ENCODE results near the gene GRM4.
A peak's percentile ranks its signal among the peaks of the same experiment; 100 is the strongest.
"Not testable (repeated sequence)": the region's sequence is repeated elsewhere in the genome, so short reads cannot be mapped to it uniquely, and the experiment has no call there.

Gene GRM4

DNA sequence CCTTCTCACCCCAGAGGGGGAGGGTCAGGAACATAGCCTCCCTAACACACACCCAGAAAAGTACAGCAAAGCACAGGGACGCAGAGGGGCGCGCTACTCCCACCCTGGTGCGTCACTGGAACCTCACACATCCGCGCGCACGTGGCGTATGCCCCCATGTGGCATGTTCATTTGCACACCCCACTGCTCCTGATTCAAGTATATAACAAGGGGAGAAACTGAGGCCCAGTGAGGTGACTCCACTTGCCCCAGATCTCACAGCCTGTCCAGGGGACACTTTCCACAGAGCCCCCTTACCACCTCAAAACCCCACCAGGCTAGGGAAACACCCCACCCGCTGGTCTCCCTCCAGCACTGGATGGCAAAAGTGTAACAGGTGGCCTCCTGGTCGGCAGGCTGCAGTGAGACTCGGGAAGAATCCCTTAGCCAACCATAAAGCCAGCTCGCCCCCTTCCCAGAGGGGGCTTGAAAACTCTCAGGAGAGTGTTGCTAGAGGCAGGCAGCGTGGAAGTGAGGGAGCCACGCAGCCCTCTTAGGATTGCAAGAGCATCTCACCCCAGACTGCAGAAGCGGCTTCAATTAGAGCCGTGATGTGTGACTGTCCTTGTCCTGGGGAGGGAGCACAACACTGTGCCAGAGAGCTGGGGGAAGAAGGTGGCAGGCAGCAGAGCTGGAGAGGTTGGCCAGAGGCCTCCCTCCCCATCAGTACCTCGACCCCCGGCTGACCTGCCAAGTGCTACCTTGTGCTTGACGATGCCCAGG lies at the start of gene GRM4:
TSS of gene GRM4 (minus strand) at position 67 of the 762 bp plus-strand sequence. CDS start 12,591 bp downstream, outside the sequence.
- Histone ChIP-seq H3K36me3 (ENCODE audit: insufficient read depth, insufficient read length, low read length) (no peaks in the 10 kb centered on the region), H3K4me3 (ENCODE audit: insufficient read length, low read depth) (peak within 1 kb of the TSS; percentile 65), H3K4me1 (ENCODE audit: insufficient read depth, insufficient read length) (peaks cover 30% of the 10 kb centered on the region), H3K9me3 (ENCODE audit: insufficient read depth, low read length) (no peaks in the 10 kb centered on the region), H3K9ac (ENCODE audit: insufficient read length, low read depth) (peak within 1 kb of the TSS; percentile 88), H3K27me3 (ENCODE audit: insufficient read depth, insufficient read length) (peaks cover 50% of the 10 kb centered on the region)
- DNase-seq (ENCODE audit: low read depth, low spot score), result no peak
- TF ChIP-seq ZNF274 (IDR thresholded peaks at IDR 0.05; ENCODE audit: low read depth, low read length) (no peak), SUZ12 (IDR thresholded peaks at IDR 0.05; ENCODE audit: extremely low read depth, insufficient read depth, insufficient read length) (no peak), YY1 (IDR thresholded peaks at IDR 0.05; ENCODE audit: insufficient read depth, insufficient read length) (no peak)

DNA sequence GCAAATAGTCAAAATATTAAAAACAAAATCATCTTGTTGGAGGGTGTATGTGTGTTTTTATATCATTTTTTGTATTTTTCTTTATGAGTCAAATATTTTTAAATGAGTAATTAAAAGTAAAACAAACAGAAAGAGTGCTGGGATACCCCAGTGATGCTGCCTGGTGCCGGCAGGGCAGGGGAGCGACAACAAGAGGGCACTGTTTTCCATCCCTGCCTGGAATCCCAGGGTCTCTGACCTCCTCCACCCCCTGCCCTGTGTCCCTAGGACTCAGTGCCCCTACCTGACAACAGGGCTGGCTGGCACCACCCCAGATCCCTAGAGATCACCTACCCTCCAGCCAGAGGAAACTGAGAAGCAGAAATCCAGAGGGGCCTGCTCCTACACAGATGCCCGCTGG lies 48.9 kb upstream of the GRM4 start:
- no peak overlapping the region for H3K9ac ChIP-seq (ENCODE audit: insufficient read length, low read depth)

DNA sequence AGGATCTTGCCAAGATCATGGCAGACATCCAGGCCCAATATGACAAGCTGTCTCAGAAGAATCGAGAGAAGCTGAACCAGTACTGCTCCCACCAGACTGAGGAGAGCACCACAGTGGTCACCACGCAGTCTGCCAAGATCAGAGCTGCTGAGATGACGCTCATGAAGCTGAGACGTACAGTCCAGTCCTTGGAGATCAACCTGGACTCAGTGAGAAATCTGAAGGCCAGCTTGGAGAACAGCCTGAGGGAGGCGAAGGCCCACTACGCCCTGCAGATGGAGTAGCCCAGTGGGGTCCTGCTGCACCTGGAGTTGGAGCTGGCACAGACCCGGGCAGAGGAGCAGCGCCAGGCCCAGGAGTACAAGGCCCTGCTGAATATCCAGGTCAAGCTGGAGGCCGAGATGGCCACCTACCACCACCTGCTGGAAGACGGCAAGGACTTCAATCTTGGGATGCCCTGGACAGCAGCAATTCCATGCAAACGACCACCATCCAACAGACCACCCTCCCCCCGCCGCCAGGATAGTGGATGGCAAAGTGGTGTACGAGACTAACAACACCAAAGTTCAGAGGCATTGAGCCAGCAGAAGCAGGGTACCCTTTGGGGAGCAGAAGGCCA lies 44.7 kb upstream of the GRM4 start:
- Histone ChIP-seq H3K9me3 (ENCODE audit: insufficient read depth, low read length) (no peaks in the 10 kb centered on the region), H3K4me3 (ENCODE audit: insufficient read length, low read depth) (no peak overlapping the region), H3K27me3 (ENCODE audit: insufficient read depth, insufficient read length) (no peaks in the 10 kb centered on the region), H3K36me3 (ENCODE audit: insufficient read depth, insufficient read length, low read length) (no peaks in the 10 kb centered on the region), H3K9ac (ENCODE audit: insufficient read length, low read depth) (no peak overlapping the region), H3K4me1 (ENCODE audit: insufficient read depth, insufficient read length) (no peaks in the 10 kb centered on the region)
- TF ChIP-seq SUZ12 (IDR thresholded peaks at IDR 0.05; ENCODE audit: extremely low read depth, insufficient read depth, insufficient read length), result no peak
- TF ChIP-seq YY1 (IDR thresholded peaks at IDR 0.05; ENCODE audit: insufficient read depth, insufficient read length), result no peak
- no peak for TF ChIP-seq ZNF274 (IDR thresholded peaks at IDR 0.05; ENCODE audit: low read depth, low read length)
- no peak for DNase-seq (ENCODE audit: low read depth, low spot score)

More for the DNA sequence above, 48.9 kb upstream of the GRM4 start:
- Histone ChIP-seq H3K4me3 (ENCODE audit: insufficient read length, low read depth) (no peak overlapping the region), H3K36me3 (ENCODE audit: insufficient read depth, insufficient read length, low read length) (no peaks in the 10 kb centered on the region), H3K27me3 (ENCODE audit: insufficient read depth, insufficient read length) (no peaks in the 10 kb centered on the region), H3K4me1 (ENCODE audit: insufficient read depth, insufficient read length) (peaks cover 3% of the 10 kb centered on the region), H3K9me3 (ENCODE audit: insufficient read depth, low read length) (no peaks in the 10 kb centered on the region)
- no peak for TF ChIP-seq SUZ12 (IDR thresholded peaks at IDR 0.05; ENCODE audit: extremely low read depth, insufficient read depth, insufficient read length)
- TF ChIP-seq ZNF274 (IDR thresholded peaks at IDR 0.05; ENCODE audit: low read depth, low read length), result no peak
- no peak for TF ChIP-seq YY1 (IDR thresholded peaks at IDR 0.05; ENCODE audit: insufficient read depth, insufficient read length)
- DNase-seq (ENCODE audit: low read depth, low spot score), result no peak

- DNase-seq (ENCODE audit: low read depth, low spot score), result no peak
- Histone ChIP-seq H3K9ac (ENCODE audit: insufficient read length, low read depth) (no peak overlapping the region), H3K4me1 (ENCODE audit: insufficient read depth, insufficient read length) (no peaks in the 10 kb centered on the region), H3K9me3 (ENCODE audit: insufficient read depth, low read length) (no peaks in the 10 kb centered on the region), H3K36me3 (ENCODE audit: insufficient read depth, insufficient read length, low read length) (no peaks in the 10 kb centered on the region), H3K4me3 (ENCODE audit: insufficient read length, low read depth) (no peak overlapping the region), H3K27me3 (ENCODE audit: insufficient read depth, insufficient read length) (no peaks in the 10 kb centered on the region)
- no peak for TF ChIP-seq SUZ12 (IDR thresholded peaks at IDR 0.05; ENCODE audit: extremely low read depth, insufficient read depth, insufficient read length)
- no peak for TF ChIP-seq ZNF274 (IDR thresholded peaks at IDR 0.05; ENCODE audit: low read depth, low read length)
- no peak for TF ChIP-seq YY1 (IDR thresholded peaks at IDR 0.05; ENCODE audit: insufficient read depth, insufficient read length)
Measured at GRCh38 chr6:34189806-34190503, 44.1 kb upstream of the GRM4 start.

DNA sequence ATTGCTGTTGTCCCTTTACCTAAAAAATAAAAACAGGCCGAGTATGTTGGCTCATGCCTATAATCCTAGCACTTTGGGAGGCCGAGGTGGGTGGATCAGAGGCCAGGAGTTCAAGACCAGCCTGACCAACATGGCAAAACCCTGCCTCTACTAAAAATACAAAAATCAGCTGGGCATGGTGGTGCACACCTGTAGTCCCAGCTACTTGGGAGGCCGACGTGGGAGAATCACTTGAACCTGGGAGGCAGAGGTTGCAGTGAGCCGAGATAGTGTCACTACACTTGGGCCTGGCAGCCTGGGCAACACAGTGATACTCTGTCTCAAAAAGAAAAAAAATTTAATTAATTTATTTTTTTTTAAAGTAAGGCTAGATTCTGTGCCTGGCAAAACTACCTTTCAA lies 38.8 kb upstream of the GRM4 start:
- H3K4me1 ChIP-seq (ENCODE audit: insufficient read depth, insufficient read length); H3K9me3 ChIP-seq (ENCODE audit: insufficient read depth, low read length): not testable (repeated sequence)

DNA sequence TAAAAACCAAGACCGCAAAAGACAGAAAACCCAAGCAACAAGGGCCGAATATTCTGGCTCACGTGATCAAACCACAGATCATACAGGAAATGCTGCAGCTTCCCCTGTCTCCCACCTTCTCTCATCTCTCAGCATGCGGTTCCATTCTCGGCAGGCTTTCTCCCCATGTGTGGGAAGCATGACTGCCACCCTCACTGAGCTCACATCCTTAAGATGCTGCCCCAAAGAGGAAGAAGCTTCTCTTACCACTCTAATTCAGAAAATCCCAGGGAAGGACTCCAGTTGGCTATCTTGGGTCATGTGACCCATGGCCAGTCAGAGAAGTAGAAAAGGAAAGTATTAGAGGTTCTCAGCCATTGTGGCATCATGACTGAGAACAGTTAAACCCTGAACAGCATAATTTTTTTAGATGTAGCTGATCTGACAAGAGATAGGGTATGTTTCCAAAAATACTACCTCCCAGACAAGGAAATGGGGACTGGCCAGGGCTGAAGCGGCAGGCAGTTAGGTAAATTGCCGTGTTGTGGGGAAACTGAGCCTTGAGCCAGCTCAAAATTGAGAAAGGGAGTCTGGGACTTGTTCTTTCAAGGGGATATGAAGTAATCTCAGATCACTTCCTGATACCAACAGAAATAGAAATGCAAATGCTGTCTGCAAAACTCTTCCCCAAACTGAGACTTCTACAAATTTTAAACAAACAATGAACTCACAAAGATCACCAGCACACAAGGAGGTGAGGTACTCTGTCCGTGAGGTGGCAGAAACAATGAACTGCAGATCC lies 37.1 kb upstream of the GRM4 start:
- Histone ChIP-seq H3K9ac (ENCODE audit: insufficient read length, low read depth) (no peak overlapping the region), H3K36me3 (ENCODE audit: insufficient read depth, insufficient read length, low read length) (no peaks in the 10 kb centered on the region), H3K4me3 (ENCODE audit: insufficient read length, low read depth) (no peak overlapping the region), H3K4me1 (ENCODE audit: insufficient read depth, insufficient read length) (no peaks in the 10 kb centered on the region), H3K9me3 (ENCODE audit: insufficient read depth, low read length) (no peaks in the 10 kb centered on the region), H3K27me3 (ENCODE audit: insufficient read depth, insufficient read length) (no peaks in the 10 kb centered on the region)
- TF ChIP-seq SUZ12 (IDR thresholded peaks at IDR 0.05; ENCODE audit: extremely low read depth, insufficient read depth, insufficient read length) (no peak), ZNF274 (IDR thresholded peaks at IDR 0.05; ENCODE audit: low read depth, low read length) (no peak), YY1 (IDR thresholded peaks at IDR 0.05; ENCODE audit: insufficient read depth, insufficient read length) (no peak)
- no peak for DNase-seq (ENCODE audit: low read depth, low spot score)

More for the DNA sequence above, 38.8 kb upstream of the GRM4 start:
- H3K27me3 ChIP-seq (ENCODE audit: insufficient read depth, insufficient read length); H3K4me3 ChIP-seq (ENCODE audit: insufficient read length, low read depth); DNase-seq (ENCODE audit: low read depth, low spot score); H3K9ac ChIP-seq (ENCODE audit: insufficient read length, low read depth); H3K36me3 ChIP-seq (ENCODE audit: insufficient read depth, insufficient read length, low read length): not testable (repeated sequence)
